ENCODE measurements around the gene ZNF638. TPM values are rescaled to one million over a fixed set of nuclear protein-coding genes. Genes with fewer than 3 reads are reported as not detected.

ZNF638 gene
- total and polyA plus RNA-seq, 2 of the 4 experiments (the other 2 are of a cell fraction): 46.4 to 129 TPM

GRCh38 chr2:71370015-71370414 is 38.4 kb downstream of the ZNF638 start:
- TF ChIP-seq MXI1 (IDR thresholded peaks at IDR 0.05; ENCODE audit: borderline replicate concordance, low read depth, low read length) (no peak), RAD21 (IDR thresholded peaks at IDR 0.05; ENCODE audit: low read length) (no peak), SMC3 (IDR thresholded peaks at IDR 0.05; ENCODE audit: low read depth, low read length) (no peak), POLR2A (IDR thresholded peaks at IDR 0.05; ENCODE audit: low read depth, low read length) (no peak), NFE2L2 (IDR thresholded peaks at IDR 0.05; ENCODE audit: low read depth, low read length) (no peak), MAFK (IDR thresholded peaks at IDR 0.05; ENCODE audit: low read depth, low read length) (no peak), MAZ (IDR thresholded peaks at IDR 0.05; ENCODE audit: borderline replicate concordance, low read depth, low read length) (no peak), RFX5 (IDR thresholded peaks at IDR 0.05; ENCODE audit: low read depth, low read length) (no peak), USF2 (IDR thresholded peaks at IDR 0.05; ENCODE audit: low read depth, low read length) (no peak), RCOR1 (IDR thresholded peaks at IDR 0.05; ENCODE audit: insufficient replicate concordance, low read length) (no peak), CEBPB (IDR thresholded peaks at IDR 0.05; ENCODE audit: low read depth, low read length) (no peak), CHD1 (IDR thresholded peaks at IDR 0.05; ENCODE audit: low read depth, low read length) (no peak), FOS (IDR thresholded peaks at IDR 0.05; ENCODE audit: low read depth, low read length) (no peak)
- TF ChIP-seq, protein P1, sequence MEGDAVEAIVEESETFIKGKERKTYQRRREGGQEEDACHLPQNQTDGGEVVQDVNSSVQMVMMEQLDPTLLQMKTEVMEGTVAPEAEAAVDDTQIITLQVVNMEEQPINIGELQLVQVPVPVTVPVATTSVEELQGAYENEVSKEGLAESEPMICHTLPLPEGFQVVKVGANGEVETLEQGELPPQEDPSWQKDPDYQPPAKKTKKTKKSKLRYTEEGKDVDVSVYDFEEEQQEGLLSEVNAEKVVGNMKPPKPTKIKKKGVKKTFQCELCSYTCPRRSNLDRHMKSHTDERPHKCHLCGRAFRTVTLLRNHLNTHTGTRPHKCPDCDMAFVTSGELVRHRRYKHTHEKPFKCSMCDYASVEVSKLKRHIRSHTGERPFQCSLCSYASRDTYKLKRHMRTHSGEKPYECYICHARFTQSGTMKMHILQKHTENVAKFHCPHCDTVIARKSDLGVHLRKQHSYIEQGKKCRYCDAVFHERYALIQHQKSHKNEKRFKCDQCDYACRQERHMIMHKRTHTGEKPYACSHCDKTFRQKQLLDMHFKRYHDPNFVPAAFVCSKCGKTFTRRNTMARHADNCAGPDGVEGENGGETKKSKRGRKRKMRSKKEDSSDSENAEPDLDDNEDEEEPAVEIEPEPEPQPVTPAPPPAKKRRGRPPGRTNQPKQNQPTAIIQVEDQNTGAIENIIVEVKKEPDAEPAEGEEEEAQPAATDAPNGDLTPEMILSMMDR (conservative IDR thresholded peaks at IDR 0.05; ENCODE audit: low read depth, low read length): no peak
- TF ChIP-seq, protein P2, sequence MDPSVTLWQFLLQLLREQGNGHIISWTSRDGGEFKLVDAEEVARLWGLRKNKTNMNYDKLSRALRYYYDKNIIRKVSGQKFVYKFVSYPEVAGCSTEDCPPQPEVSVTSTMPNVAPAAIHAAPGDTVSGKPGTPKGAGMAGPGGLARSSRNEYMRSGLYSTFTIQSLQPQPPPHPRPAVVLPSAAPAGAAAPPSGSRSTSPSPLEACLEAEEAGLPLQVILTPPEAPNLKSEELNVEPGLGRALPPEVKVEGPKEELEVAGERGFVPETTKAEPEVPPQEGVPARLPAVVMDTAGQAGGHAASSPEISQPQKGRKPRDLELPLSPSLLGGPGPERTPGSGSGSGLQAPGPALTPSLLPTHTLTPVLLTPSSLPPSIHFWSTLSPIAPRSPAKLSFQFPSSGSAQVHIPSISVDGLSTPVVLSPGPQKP (IDR thresholded peaks at IDR 0.05; ENCODE audit: borderline replicate concordance, low read depth, low read length): no peak
- H3K4me3 ChIP-seq (ENCODE audit: insufficient read depth, low read depth, low read length): no peak overlapping the region
- no peak overlapping the region for H3K23ac ChIP-seq (ENCODE audit: low read depth, low read length)
- H3K4me2 ChIP-seq (ENCODE audit: low read depth, low read length): no peak overlapping the region
- no peak overlapping the region for H2AK9ac ChIP-seq (replicated peaks; ENCODE audit: low read depth, low read length, poor library complexity)
- CTCF ChIA-PET: no interaction called here
- BruUV-seq (replicated peaks): no TSS peak
- no peaks in the 10 kb centered on the region for H3K9me3 ChIP-seq (ENCODE audit: control insufficient read depth, insufficient read depth, low read length)
- H4K8ac ChIP-seq (ENCODE audit: low read depth in 2 of 2, low read length in 2 of 2): no peak overlapping the region
- no peak overlapping the region for H2BK120ac ChIP-seq (ENCODE audit: low read depth, low read length)
- no peak overlapping the region for H4K91ac ChIP-seq (ENCODE audit: insufficient read depth, low read depth, low read length)
- no peak overlapping the region for H3K9ac ChIP-seq (ENCODE audit: low read depth, low read length)
- no peak overlapping the region for H2AK5ac ChIP-seq (ENCODE audit: low read depth, low read length)
- peaks cover 19 to 25% of the 10 kb centered on the region in 2 experiments for H3K79me1 ChIP-seq (ENCODE audit: low read depth in 1 of 2, low read length in 2 of 2)
- no peak overlapping the region for H3K27ac ChIP-seq (ENCODE audit: insufficient read depth, low read length)
- no peak for DNase-seq
- H2BK20ac ChIP-seq (ENCODE audit: low read depth, low read length): no peak overlapping the region
- intact Hi-C loops (cut with micrococcal nuclease): no loop called here
- no peak overlapping the region for H3K4ac ChIP-seq (ENCODE audit: low read depth, low read length)
- no peak overlapping the region for H3K56ac ChIP-seq (ENCODE audit: extremely low read depth, insufficient read depth, low read length)
- WGBS, 2 experiments (ENCODE audit: extremely low coverage in 2 of 2, insufficient read length in 1 of 2): no CpG with 5 or more reads among the region's 2 CpGs
- no peak overlapping the region for H2BK5ac ChIP-seq (ENCODE audit: low read depth, low read length, poor library complexity, severe bottlenecking)
- no peak overlapping the region for H2BK15ac ChIP-seq (ENCODE audit: low read depth, low read length)
- no peak for ATAC-seq (ENCODE audit: low read depth)
- dilution Hi-C loops (cut with HindIII; ENCODE audit: low sequenced_read_pairs, unreplicated experiment): no loop called here
- in situ Hi-C loops (cut with MboI; ENCODE audit: low sequenced_read_pairs): no loop called here
- peaks cover 10% of the 10 kb centered on the region for H3K9me1 ChIP-seq (ENCODE audit: insufficient read depth, low read length)
- no peak overlapping the region for H3K18ac ChIP-seq (ENCODE audit: low read depth, low read length)
- 0 out of 2 replicates have a peak, but pooled peaks cover 6% of the 10 kb centered on the region for H4K20me1 ChIP-seq (ENCODE audit: insufficient read depth, low read length)
- H3K14ac ChIP-seq (replicated peaks; ENCODE audit: low read depth, low read length): no peak overlapping the region
- H3K4me1 ChIP-seq (ENCODE audit: control insufficient read depth, insufficient read depth, low read length): no peaks in the 10 kb centered on the region
- POLR2A ChIA-PET (ENCODE audit: unreplicated experiment): no interaction called here
- H3K27me3 ChIP-seq (ENCODE audit: control insufficient read depth, insufficient read depth, low read length): no peaks in the 10 kb centered on the region
- peaks cover 32% of the 10 kb centered on the region for H3K36me3 ChIP-seq (ENCODE audit: control insufficient read depth, insufficient read depth, low read length)
- H4K5ac ChIP-seq (ENCODE audit: low read depth, low read length): no peak overlapping the region
- no peak overlapping the region for H2AFZ ChIP-seq (replicated peaks; ENCODE audit: low read length, poor library complexity)

Data from IMR-90 (cell line).